ENCODE results near the gene DAP.

GRCh38 chr5:10702040-10702629 lies 58.9 kb downstream of the DAP start:
- no peak for TF ChIP-seq CTCF (IDR thresholded peaks at IDR 0.05)
- TF ChIP-seq POLR2A (IDR thresholded peaks at IDR 0.05): no peak
- no peak for TF ChIP-seq POLR2AphosphoS5 (IDR thresholded peaks at IDR 0.05)
